Inferior parietal cortex (tissue), 1 donor: Measurements from ENCODE around the gene SYT7.
A peak's percentile ranks its signal among the peaks of the same experiment; 100 is the strongest.
"Not testable (repeated sequence)": the region's sequence is repeated elsewhere in the genome, so short reads cannot be mapped to it uniquely, and the experiment has no call there.

Experiments
- DNase-seq: peaks from one replicate; pipeline ENCODE4 v3.0.0-alpha.2; 2016; ENCODE audit errors: extremely low spot score

SYT7 gene

GRCh38 chr11:61480261-61480993 is 100.4 kb downstream of the SYT7 start:
- peak; percentile 40 for DNase-seq

GRCh38 chr11:61479360-61480058 is 101.4 kb downstream of the SYT7 start:
- not testable (repeated sequence) for DNase-seq

- DNase-seq, result no peak
Measured at GRCh38 chr11:61477727-61478148, 103.1 kb downstream of the SYT7 start.

GRCh38 chr11:61477126-61477525 is 103.8 kb downstream of the SYT7 start:
- DNase-seq, result no peak

GRCh38 chr11:61476371-61476770 is 104.5 kb downstream of the SYT7 start:
- DNase-seq, result no peak

- no peak for DNase-seq
Measured at GRCh38 chr11:61475433-61475832, 105.4 kb downstream of the SYT7 start.

GRCh38 chr11:61474013-61474643 is 106.7 kb downstream of the SYT7 start:
- DNase-seq, result no peak

- no peak for DNase-seq
Measured at GRCh38 chr11:61473370-61474012, 107.4 kb downstream of the SYT7 start.

GRCh38 chr11:61472868-61473267 is 108.0 kb downstream of the SYT7 start:
- DNase-seq, result no peak

- no peak for DNase-seq
Measured at GRCh38 chr11:61472282-61472681, 108.6 kb downstream of the SYT7 start.

- no peak for DNase-seq
Measured at GRCh38 chr11:61468002-61468401, 112.9 kb downstream of the SYT7 start.

- not testable (repeated sequence) for DNase-seq
Measured at GRCh38 chr11:61467602-61468001, 113.3 kb downstream of the SYT7 start.
